OCI-LY7 (cell line): Measurements from ENCODE around the gene RBM20.

ENCODE experiments used
- EZH2phosphoT487 ChIP-seq: fragments of 200-600 bp; sonication (generic); IDR thresholded peaks from 2 replicates; pipeline ENCODE4 v1.6.1; 2018; ENCODE audit warnings: low read depth, borderline replicate concordance, mild to moderate bottlenecking, mixed run types, antibody characterized with exemption, low read length, moderate library complexity, mixed read lengths
- TF ChIP-seq, protein P1 (sequence below): fragments of 200-600 bp; sonication (generic); conservative IDR thresholded peaks from 2 replicates; pipeline ENCODE4 v1.5.1; 2014; ENCODE audit warnings: mild to moderate bottlenecking, antibody characterized with exemption, low read length, moderate library complexity, mixed read lengths

DNA sequence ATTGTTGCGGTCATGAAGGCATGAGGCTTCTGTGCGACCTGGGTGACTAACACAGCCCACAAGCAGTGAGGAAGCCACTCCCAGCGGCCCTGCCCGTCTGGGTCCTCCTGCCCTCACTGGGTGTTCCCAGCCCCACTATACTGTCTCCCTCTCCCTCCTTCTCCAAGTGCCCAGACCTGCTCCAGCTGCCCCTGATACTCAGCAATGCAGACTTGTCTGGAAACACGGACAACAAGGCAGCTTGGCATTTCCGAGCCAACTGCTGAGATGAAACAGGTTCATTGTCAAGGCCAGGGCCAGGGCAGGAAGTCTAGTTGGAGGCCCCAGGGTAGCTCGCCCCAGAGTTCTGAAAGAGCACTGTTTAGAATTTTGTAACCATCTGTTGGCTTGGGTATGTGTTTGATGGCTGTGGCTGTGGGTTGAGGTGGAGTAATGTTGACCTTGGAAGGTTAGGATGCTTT, 95.7 kb downstream of the RBM20 start:
- TF ChIP-seq, protein P1, sequence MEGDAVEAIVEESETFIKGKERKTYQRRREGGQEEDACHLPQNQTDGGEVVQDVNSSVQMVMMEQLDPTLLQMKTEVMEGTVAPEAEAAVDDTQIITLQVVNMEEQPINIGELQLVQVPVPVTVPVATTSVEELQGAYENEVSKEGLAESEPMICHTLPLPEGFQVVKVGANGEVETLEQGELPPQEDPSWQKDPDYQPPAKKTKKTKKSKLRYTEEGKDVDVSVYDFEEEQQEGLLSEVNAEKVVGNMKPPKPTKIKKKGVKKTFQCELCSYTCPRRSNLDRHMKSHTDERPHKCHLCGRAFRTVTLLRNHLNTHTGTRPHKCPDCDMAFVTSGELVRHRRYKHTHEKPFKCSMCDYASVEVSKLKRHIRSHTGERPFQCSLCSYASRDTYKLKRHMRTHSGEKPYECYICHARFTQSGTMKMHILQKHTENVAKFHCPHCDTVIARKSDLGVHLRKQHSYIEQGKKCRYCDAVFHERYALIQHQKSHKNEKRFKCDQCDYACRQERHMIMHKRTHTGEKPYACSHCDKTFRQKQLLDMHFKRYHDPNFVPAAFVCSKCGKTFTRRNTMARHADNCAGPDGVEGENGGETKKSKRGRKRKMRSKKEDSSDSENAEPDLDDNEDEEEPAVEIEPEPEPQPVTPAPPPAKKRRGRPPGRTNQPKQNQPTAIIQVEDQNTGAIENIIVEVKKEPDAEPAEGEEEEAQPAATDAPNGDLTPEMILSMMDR, result no peak
- TF ChIP-seq EZH2phosphoT487, result no peak
